ENCODE data around the gene CAMK1D.

CAMK1D gene

GRCh38 chr10:12507165-12507850 is 158.0 kb downstream of the CAMK1D start:
- Histone ChIP-seq H3K4me2 (no peak overlapping the region), H3K79me2 (ENCODE audit: insufficient read depth, low read depth) (no peaks in the 10 kb centered on the region; the same call in 1 of the 2 replicates)
- no peak for TF ChIP-seq CTCF (conservative IDR thresholded peaks at IDR 0.05; ENCODE audit: low read depth, low read length)

GRCh38 chr10:12508165-12508564 is 158.8 kb downstream of the CAMK1D start:
- Histone ChIP-seq H3K36me3 (ENCODE audit: insufficient read depth) (no peaks in the 10 kb centered on the region), H3K9ac (no peak overlapping the region), H3K4me3 (IDR thresholded peaks at IDR 0.05; ENCODE audit: insufficient read depth, low read depth, low read length) (no peak overlapping the region), H4K20me1 (ENCODE audit: insufficient read depth) (no peaks in the 10 kb centered on the region), H2AFZ (ENCODE audit: low read depth) (no peak overlapping the region), H3K4me2 (no peak overlapping the region), H3K27me3 (ENCODE audit: insufficient read depth, low read depth) (no peaks in the 10 kb centered on the region), H3K4me1 (ENCODE audit: low read depth, poor library complexity, severe bottlenecking) (peaks cover 11% of the 10 kb centered on the region), H3K27ac (no peak overlapping the region), H3K79me2 (ENCODE audit: insufficient read depth, low read depth) (no peaks in the 10 kb centered on the region; the same call in 1 of the 2 replicates)
- TF ChIP-seq CTCF (conservative IDR thresholded peaks at IDR 0.05; ENCODE audit: low read depth, low read length) = no peak

More at GRCh38 chr10:12507165-12507850, 158.0 kb downstream of the CAMK1D start:
- no peaks in the 10 kb centered on the region for H3K27me3 ChIP-seq (ENCODE audit: insufficient read depth, low read depth)
- no peak overlapping the region for H2AFZ ChIP-seq (ENCODE audit: low read depth)
- no peaks in the 10 kb centered on the region for H4K20me1 ChIP-seq (ENCODE audit: insufficient read depth)
- H3K9ac ChIP-seq = no peak overlapping the region
- H3K4me3 ChIP-seq (IDR thresholded peaks at IDR 0.05; ENCODE audit: insufficient read depth, low read depth, low read length) = no peak overlapping the region
- no peak overlapping the region for H3K27ac ChIP-seq
- no peaks in the 10 kb centered on the region for H3K36me3 ChIP-seq (ENCODE audit: insufficient read depth)
- peaks cover 11% of the 10 kb centered on the region for H3K4me1 ChIP-seq (ENCODE audit: low read depth, poor library complexity, severe bottlenecking)

- Histone ChIP-seq H4K20me1 (ENCODE audit: insufficient read depth) (no peaks in the 10 kb centered on the region), H2AFZ (ENCODE audit: low read depth) (no peak overlapping the region), H3K79me2 (ENCODE audit: insufficient read depth, low read depth) (no peaks in the 10 kb centered on the region), H3K27ac (no peak overlapping the region), H3K4me1 (ENCODE audit: low read depth, poor library complexity, severe bottlenecking) (peaks cover 11% of the 10 kb centered on the region), H3K27me3 (ENCODE audit: insufficient read depth, low read depth) (no peaks in the 10 kb centered on the region), H3K4me3 (IDR thresholded peaks at IDR 0.05; ENCODE audit: insufficient read depth, low read depth, low read length) (no peak overlapping the region), H3K36me3 (ENCODE audit: insufficient read depth) (no peaks in the 10 kb centered on the region), H3K9ac (no peak overlapping the region), H3K4me2 (no peak overlapping the region)
- no peak for TF ChIP-seq CTCF (conservative IDR thresholded peaks at IDR 0.05; ENCODE audit: low read depth, low read length)
Measured at GRCh38 chr10:12509016-12509793, 159.9 kb downstream of the CAMK1D start.

GRCh38 chr10:12509794-12510100 is 160.4 kb downstream of the CAMK1D start:
- Histone ChIP-seq H3K4me2 (no peak overlapping the region), H3K4me1 (ENCODE audit: low read depth, poor library complexity, severe bottlenecking) (peaks cover 11% of the 10 kb centered on the region), H4K20me1 (ENCODE audit: insufficient read depth) (no peaks in the 10 kb centered on the region), H3K4me3 (IDR thresholded peaks at IDR 0.05; ENCODE audit: insufficient read depth, low read depth, low read length) (no peak overlapping the region), H3K36me3 (ENCODE audit: insufficient read depth) (no peaks in the 10 kb centered on the region), H3K9ac (no peak overlapping the region), H3K27ac (no peak overlapping the region), H2AFZ (ENCODE audit: low read depth) (no peak overlapping the region), H3K79me2 (ENCODE audit: insufficient read depth, low read depth) (no peaks in the 10 kb centered on the region), H3K27me3 (ENCODE audit: insufficient read depth, low read depth) (no peaks in the 10 kb centered on the region)
- no peak for TF ChIP-seq CTCF (conservative IDR thresholded peaks at IDR 0.05; ENCODE audit: low read depth, low read length)
